ENCODE data around the gene TUFT1. TPM values are rescaled to one million over a fixed set of nuclear protein-coding genes. Genes with fewer than 3 reads are reported as not detected.

The TUFT1 gene
- total RNA-seq, 1 experiment from 2014 or later: 12.3 TPM

DNA sequence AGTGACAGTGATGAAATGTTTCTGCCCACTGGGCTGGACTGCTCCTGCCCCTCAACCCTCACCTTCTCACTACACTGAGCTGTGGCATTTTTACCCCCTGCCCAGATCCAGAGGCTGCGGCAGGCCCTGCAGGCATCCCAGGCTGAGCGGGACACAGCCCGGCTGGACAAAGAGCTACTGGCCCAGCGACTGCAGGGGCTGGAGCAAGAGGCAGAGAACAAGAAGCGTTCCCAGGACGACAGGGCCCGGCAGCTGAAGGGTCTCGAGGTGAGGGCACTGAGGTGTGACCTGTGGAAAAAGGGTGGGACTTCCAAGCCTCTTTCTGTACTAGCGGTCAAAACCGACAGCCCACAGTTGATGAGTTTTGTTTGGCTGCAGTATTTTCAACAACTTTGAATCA lies 6.2 kb upstream of the TUFT1 start:
- Histone ChIP-seq H3K27ac (ENCODE audit: low read depth, low read length) (no peak overlapping the region), H4K20me1 (ENCODE audit: insufficient read depth) (no peaks in the 10 kb centered on the region), H3K36me3 (ENCODE audit: control insufficient read depth in 1 of 2, insufficient read depth in 2 of 2, low read length in 2 of 2) (peaks cover 4 to 28% of the 10 kb centered on the region in 2 experiments; a peak in 3 of 4 replicates), H2AFZ (ENCODE audit: low read depth, low read length, poor library complexity, severe bottlenecking) (no peak overlapping the region), H3K27me3 (ENCODE audit: insufficient read depth, low read length) (no peaks in the 10 kb centered on the region), H3K9me3 (ENCODE audit: control insufficient read depth in 1 of 2, insufficient read depth in 1 of 2, low read depth in 1 of 2, low read length in 2 of 2) (no peaks in the 10 kb centered on the region), H3K79me2 (ENCODE audit: insufficient read depth, low read length) (no peaks in the 10 kb centered on the region), H3K9ac (ENCODE audit: low read length) (no peak overlapping the region), H3K9me2 (ENCODE audit: insufficient read depth) (no peaks in the 10 kb centered on the region), H3K4me3 (replicated peaks in 1 of 2; ENCODE audit: low read depth in 1 of 2, low read length in 2 of 2) (no peak overlapping the region), H3K4me1 (ENCODE audit: control insufficient read depth in 1 of 2, insufficient read depth in 2 of 2, low read length in 2 of 2) (peaks cover 0 to 12% of the 10 kb centered on the region in 2 experiments; a peak in 1 of 4 replicates), H3K4me2 (ENCODE audit: low read length) (no peak overlapping the region)
- CTCF ChIA-PET: interaction anchor here (1.3 to 1.5 kb wide), 2 partner anchors 303 to 500 kb away, joined by 3 to 4 read pairs; no protein-coding TSS in a partner anchor
- ATAC-seq: no peak
- DNase-seq (ENCODE audit: low read depth, low spot score): no peak
- TF ChIP-seq SIN3A (IDR thresholded peaks at IDR 0.05; ENCODE audit: low read depth): no peak
- no peak for TF ChIP-seq POLR2AphosphoS5 (IDR thresholded peaks at IDR 0.05; ENCODE audit: low read depth, low read length)
- TF ChIP-seq, protein P1, sequence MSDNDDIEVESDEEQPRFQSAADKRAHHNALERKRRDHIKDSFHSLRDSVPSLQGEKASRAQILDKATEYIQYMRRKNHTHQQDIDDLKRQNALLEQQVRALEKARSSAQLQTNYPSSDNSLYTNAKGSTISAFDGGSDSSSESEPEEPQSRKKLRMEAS (IDR thresholded peaks at IDR 0.05): no peak
- TF ChIP-seq, protein P2, sequence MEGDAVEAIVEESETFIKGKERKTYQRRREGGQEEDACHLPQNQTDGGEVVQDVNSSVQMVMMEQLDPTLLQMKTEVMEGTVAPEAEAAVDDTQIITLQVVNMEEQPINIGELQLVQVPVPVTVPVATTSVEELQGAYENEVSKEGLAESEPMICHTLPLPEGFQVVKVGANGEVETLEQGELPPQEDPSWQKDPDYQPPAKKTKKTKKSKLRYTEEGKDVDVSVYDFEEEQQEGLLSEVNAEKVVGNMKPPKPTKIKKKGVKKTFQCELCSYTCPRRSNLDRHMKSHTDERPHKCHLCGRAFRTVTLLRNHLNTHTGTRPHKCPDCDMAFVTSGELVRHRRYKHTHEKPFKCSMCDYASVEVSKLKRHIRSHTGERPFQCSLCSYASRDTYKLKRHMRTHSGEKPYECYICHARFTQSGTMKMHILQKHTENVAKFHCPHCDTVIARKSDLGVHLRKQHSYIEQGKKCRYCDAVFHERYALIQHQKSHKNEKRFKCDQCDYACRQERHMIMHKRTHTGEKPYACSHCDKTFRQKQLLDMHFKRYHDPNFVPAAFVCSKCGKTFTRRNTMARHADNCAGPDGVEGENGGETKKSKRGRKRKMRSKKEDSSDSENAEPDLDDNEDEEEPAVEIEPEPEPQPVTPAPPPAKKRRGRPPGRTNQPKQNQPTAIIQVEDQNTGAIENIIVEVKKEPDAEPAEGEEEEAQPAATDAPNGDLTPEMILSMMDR (IDR thresholded peaks at IDR 0.05 in 2 of 3, conservative IDR thresholded peaks at IDR 0.05 in 1 of 3; ENCODE audit: borderline replicate concordance in 1 of 3, insufficient read depth in 1 of 3, low read depth in 2 of 3, low read length in 2 of 3): no peak
- TF ChIP-seq POLR2A (IDR thresholded peaks at IDR 0.05; ENCODE audit: borderline replicate concordance, extremely low read depth, insufficient read depth, insufficient read length): no peak
- no peak for TF ChIP-seq CBX3 (IDR thresholded peaks at IDR 0.05; ENCODE audit: low read depth)
- TF ChIP-seq, protein P3, sequence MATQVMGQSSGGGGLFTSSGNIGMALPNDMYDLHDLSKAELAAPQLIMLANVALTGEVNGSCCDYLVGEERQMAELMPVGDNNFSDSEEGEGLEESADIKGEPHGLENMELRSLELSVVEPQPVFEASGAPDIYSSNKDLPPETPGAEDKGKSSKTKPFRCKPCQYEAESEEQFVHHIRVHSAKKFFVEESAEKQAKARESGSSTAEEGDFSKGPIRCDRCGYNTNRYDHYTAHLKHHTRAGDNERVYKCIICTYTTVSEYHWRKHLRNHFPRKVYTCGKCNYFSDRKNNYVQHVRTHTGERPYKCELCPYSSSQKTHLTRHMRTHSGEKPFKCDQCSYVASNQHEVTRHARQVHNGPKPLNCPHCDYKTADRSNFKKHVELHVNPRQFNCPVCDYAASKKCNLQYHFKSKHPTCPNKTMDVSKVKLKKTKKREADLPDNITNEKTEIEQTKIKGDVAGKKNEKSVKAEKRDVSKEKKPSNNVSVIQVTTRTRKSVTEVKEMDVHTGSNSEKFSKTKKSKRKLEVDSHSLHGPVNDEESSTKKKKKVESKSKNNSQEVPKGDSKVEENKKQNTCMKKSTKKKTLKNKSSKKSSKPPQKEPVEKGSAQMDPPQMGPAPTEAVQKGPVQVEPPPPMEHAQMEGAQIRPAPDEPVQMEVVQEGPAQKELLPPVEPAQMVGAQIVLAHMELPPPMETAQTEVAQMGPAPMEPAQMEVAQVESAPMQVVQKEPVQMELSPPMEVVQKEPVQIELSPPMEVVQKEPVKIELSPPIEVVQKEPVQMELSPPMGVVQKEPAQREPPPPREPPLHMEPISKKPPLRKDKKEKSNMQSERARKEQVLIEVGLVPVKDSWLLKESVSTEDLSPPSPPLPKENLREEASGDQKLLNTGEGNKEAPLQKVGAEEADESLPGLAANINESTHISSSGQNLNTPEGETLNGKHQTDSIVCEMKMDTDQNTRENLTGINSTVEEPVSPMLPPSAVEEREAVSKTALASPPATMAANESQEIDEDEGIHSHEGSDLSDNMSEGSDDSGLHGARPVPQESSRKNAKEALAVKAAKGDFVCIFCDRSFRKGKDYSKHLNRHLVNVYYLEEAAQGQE (IDR thresholded peaks at IDR 0.05; ENCODE audit: low read depth): no peak
- no peak for TF ChIP-seq JUND (IDR thresholded peaks at IDR 0.05)
- TF ChIP-seq RAD21 (IDR thresholded peaks at IDR 0.05; ENCODE audit: low read depth): no peak
- TF ChIP-seq TCF7L2 (IDR thresholded peaks at IDR 0.05; ENCODE audit: borderline replicate concordance, extremely low read depth, insufficient read depth, insufficient read length): no peak
- no peak for TF ChIP-seq EZH2phosphoT487 (IDR thresholded peaks at IDR 0.05; ENCODE audit: borderline replicate concordance)
- no peak for TF ChIP-seq EGR1 (IDR thresholded peaks at IDR 0.05; ENCODE audit: low read depth)
- TF ChIP-seq CEBPB (IDR thresholded peaks at IDR 0.05; ENCODE audit: low read depth): no peak
- TF ChIP-seq FOSL1 (IDR thresholded peaks at IDR 0.05; ENCODE audit: low read depth): no peak
- no peak for TF ChIP-seq EZH2 (IDR thresholded peaks at IDR 0.05)
- TF ChIP-seq, protein P4, sequence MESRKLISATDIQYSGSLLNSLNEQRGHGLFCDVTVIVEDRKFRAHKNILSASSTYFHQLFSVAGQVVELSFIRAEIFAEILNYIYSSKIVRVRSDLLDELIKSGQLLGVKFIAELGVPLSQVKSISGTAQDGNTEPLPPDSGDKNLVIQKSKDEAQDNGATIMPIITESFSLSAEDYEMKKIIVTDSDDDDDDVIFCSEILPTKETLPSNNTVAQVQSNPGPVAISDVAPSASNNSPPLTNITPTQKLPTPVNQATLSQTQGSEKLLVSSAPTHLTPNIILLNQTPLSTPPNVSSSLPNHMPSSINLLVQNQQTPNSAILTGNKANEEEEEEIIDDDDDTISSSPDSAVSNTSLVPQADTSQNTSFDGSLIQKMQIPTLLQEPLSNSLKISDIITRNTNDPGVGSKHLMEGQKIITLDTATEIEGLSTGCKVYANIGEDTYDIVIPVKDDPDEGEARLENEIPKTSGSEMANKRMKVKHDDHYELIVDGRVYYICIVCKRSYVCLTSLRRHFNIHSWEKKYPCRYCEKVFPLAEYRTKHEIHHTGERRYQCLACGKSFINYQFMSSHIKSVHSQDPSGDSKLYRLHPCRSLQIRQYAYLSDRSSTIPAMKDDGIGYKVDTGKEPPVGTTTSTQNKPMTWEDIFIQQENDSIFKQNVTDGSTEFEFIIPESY (IDR thresholded peaks at IDR 0.05; ENCODE audit: extremely low read depth, insufficient replicate concordance, low read length): no peak
- RAD21 ChIA-PET (ENCODE audit: low non-redundant PET in 1 of 2, low total read pairs in 2 of 2, uncharacterized antibody in 2 of 2, unreplicated experiment in 2 of 2): no interaction called here
- no TSS peak for BruUV-seq (replicated peaks)
- POLR2A ChIA-PET: no interaction called here
- intact Hi-C loops (cut with micrococcal nuclease): loop anchor here (1.0 kb wide), 2 partner anchors 201 to 302 kb away; no protein-coding TSS in a partner anchor
